SU-DHL-6 (cell line): ENCODE results near the gene SLFNL1.

Experiments used
- H2AFZ ChIP-seq: fragments of 200-600 bp; sonication (generic); 2 replicates; pipeline ENCODE4 v1.6.1; 2014; ENCODE audit warnings: low read depth, mild to moderate bottlenecking, moderate library complexity, mixed read lengths, antibody characterized with exemption, low read length; ENCODE audit not compliant: severe bottlenecking
- H3F3A ChIP-seq: fragments of 200-600 bp; shearing (Covaris generic); 2 replicates; pipeline ENCODE4 v1.6.0; 2016; ENCODE audit warnings: antibody characterized with exemption, mild to moderate bottlenecking; ENCODE audit not compliant: insufficient read depth
- H3K27ac ChIP-seq: fragments of 200-600 bp; sonication (generic); 2 replicates; pipeline ENCODE4 v1.5.1; 2016; ENCODE audit warnings: low read depth, mild to moderate bottlenecking, low read length, moderate library complexity, mixed read lengths
- H3K27me3 ChIP-seq: fragments of 200-600 bp; sonication (generic), shearing (Covaris generic); 2 replicates; pipeline ENCODE4 v1.6.0; 2014; ENCODE audit warnings: mild to moderate bottlenecking, low read length
- H3K36me3 ChIP-seq: fragments of 200-600 bp; sonication (generic); 2 replicates; pipeline ENCODE4 v1.6.1; 2014; ENCODE audit warnings: mild to moderate bottlenecking, low read length, mixed read lengths
- H3K4me2 ChIP-seq: fragments of 300-600, 200-600 bp; shearing (Covaris generic), sonication (generic); 2 replicates; pipeline ENCODE4 v1.6.0; 2014; ENCODE audit warnings: low read length, low read depth, mild to moderate bottlenecking; ENCODE audit not compliant: poor library complexity, severe bottlenecking
- H3K4me3 ChIP-seq: fragments of 200-600 bp; sonication (generic); 2 replicates; pipeline ENCODE4 v1.5.1; 2014; ENCODE audit warnings: antibody characterized with exemption, low read length, mild to moderate bottlenecking, mixed read lengths; ENCODE audit not compliant: insufficient read depth, poor library complexity, severe bottlenecking
- H3K79me2 ChIP-seq: fragments of 200-600 bp; sonication (generic); 2 replicates; pipeline ENCODE4 v1.6.1; 2014; ENCODE audit warnings: mild to moderate bottlenecking, low read length, moderate library complexity; ENCODE audit not compliant: insufficient read depth
- H3K9ac ChIP-seq: fragments of 200-600 bp; sonication (generic); 2 replicates; pipeline ENCODE4 v1.7.0; 2014; ENCODE audit warnings: mild to moderate bottlenecking, low read length
- H3K9me2 ChIP-seq: fragments of 200-600 bp; sonication (generic); replicated peaks from 2 replicates; pipeline ENCODE4 v1.6.1; 2014; ENCODE audit warnings: low read length; ENCODE audit not compliant: insufficient read depth
- H3K9me3 ChIP-seq: fragments of 200-600 bp; sonication (generic); 2 replicates; pipeline ENCODE4 v1.6.1; 2014; ENCODE audit warnings: low read length, mixed read lengths; ENCODE audit not compliant: insufficient read depth
- H4K20me1 ChIP-seq: fragments of 200-600 bp; sonication (generic); 2 replicates; pipeline ENCODE4 v1.6.1; 2014; ENCODE audit warnings: low read depth, mild to moderate bottlenecking, antibody characterized with exemption, low read length, moderate library complexity, mixed read lengths
- EZH2phosphoT487 ChIP-seq: fragments of 200-600 bp; sonication (generic), shearing (Covaris generic); conservative IDR thresholded peaks from 2 replicates; pipeline ENCODE4 v1.6.1; 2018; ENCODE audit warnings: mild to moderate bottlenecking, antibody characterized with exemption, low read length, moderate library complexity, mixed read lengths
- TF ChIP-seq, protein P1 (sequence below): fragments of 200-600 bp; sonication (generic); IDR thresholded peaks from one replicate; pipeline ENCODE4 v1.5.1; 2017; ENCODE audit warnings: antibody characterized with exemption, mild to moderate bottlenecking, low read length, moderate library complexity; ENCODE audit not compliant: insufficient read depth, poor library complexity, severe bottlenecking

SLFNL1 gene

DNA sequence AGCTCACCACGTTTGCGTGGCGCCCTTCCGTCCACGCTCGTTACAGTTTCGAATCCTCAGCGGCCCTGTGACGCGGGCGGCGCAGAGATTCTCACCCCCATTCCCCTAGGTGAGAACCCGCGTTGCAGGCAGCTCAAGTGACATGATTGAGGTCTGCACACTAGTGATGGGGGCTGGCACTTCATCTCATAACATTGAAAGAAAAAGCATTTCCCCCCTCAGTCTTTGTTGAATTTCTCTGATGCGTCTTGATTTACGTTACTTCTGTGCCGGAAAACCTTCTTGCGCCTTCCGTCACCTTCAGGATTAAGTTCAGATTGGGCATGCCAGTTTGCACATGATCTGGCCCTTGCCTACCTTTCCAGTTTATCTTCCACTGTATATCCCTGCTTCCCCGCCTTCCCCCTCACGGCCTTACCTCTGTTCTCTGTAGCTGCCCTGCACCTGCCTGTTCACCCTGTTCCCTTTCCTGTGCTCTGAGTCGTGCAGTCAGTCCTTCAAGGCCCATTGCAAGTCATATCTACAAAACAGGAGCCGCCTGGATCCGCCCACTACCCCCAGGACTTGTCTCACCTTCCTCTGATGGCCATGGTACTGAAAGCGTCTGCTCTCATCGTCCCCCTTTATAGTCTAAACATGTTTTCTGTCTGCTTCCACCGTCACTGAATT is 40.9 kb downstream of the SLFNL1 start:
- no peaks in the 10 kb centered on the region for H3K9me2 ChIP-seq
- H3K27me3 ChIP-seq: no peaks in the 10 kb centered on the region
- TF ChIP-seq, protein P1, sequence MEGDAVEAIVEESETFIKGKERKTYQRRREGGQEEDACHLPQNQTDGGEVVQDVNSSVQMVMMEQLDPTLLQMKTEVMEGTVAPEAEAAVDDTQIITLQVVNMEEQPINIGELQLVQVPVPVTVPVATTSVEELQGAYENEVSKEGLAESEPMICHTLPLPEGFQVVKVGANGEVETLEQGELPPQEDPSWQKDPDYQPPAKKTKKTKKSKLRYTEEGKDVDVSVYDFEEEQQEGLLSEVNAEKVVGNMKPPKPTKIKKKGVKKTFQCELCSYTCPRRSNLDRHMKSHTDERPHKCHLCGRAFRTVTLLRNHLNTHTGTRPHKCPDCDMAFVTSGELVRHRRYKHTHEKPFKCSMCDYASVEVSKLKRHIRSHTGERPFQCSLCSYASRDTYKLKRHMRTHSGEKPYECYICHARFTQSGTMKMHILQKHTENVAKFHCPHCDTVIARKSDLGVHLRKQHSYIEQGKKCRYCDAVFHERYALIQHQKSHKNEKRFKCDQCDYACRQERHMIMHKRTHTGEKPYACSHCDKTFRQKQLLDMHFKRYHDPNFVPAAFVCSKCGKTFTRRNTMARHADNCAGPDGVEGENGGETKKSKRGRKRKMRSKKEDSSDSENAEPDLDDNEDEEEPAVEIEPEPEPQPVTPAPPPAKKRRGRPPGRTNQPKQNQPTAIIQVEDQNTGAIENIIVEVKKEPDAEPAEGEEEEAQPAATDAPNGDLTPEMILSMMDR: no peak
- TF ChIP-seq EZH2phosphoT487: no peak
- peaks cover 56% of the 10 kb centered on the region for H3K79me2 ChIP-seq
- no peaks in the 10 kb centered on the region for H3F3A ChIP-seq
- H2AFZ ChIP-seq: no peak overlapping the region
- H3K27ac ChIP-seq: peak overlapping the region; percentile 95
- H3K9ac ChIP-seq: peak overlapping the region; percentile 99
- H4K20me1 ChIP-seq: peaks cover 18% of the 10 kb centered on the region; the same call in 1 of the 2 replicates
- H3K36me3 ChIP-seq: peaks cover 15% of the 10 kb centered on the region
- H3K4me2 ChIP-seq: peak overlapping the region; percentile 68
- H3K9me3 ChIP-seq: no peaks in the 10 kb centered on the region
- H3K4me3 ChIP-seq: peak overlapping the region; percentile 93

DNA sequence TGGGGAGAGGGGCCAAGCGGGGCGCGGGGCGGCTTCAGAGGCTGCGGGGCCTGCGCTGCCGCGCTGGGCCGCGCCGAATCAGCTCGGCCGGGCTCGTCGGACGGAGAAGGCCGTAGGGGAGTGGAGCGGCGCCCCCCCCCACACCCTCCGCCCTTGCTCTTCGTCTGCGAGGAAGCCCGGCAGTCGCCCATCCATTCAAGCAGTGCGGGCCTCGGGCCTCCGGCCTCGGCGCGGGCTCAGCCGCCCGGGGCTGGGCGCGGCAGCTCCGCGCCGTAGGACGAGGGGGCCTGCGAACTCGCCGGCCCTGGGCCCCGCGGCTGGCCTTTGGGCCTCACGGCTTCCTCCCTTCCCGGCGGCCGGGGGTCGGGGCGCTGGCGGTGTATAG is 41.5 kb downstream of the SLFNL1 start:
- no peak for TF ChIP-seq EZH2phosphoT487
- TF ChIP-seq, protein P1: no peak
- H3K4me3 ChIP-seq: peak overlapping the region; percentile 93
- H3K9me2 ChIP-seq: no peaks in the 10 kb centered on the region
- H3K79me2 ChIP-seq: peaks cover 51% of the 10 kb centered on the region
- no peak overlapping the region for H2AFZ ChIP-seq
- H3K36me3 ChIP-seq: peaks cover 14% of the 10 kb centered on the region
- H3K9me3 ChIP-seq: no peaks in the 10 kb centered on the region
- no peaks in the 10 kb centered on the region for H3K27me3 ChIP-seq
- peaks cover 18% of the 10 kb centered on the region; the same call in 1 of the 2 replicates for H4K20me1 ChIP-seq
- H3F3A ChIP-seq: no peaks in the 10 kb centered on the region
- peak overlapping the region; percentile 68 for H3K4me2 ChIP-seq
- H3K9ac ChIP-seq: peak overlapping the region; percentile 99
- peak overlapping the region; percentile 95 for H3K27ac ChIP-seq

DNA sequence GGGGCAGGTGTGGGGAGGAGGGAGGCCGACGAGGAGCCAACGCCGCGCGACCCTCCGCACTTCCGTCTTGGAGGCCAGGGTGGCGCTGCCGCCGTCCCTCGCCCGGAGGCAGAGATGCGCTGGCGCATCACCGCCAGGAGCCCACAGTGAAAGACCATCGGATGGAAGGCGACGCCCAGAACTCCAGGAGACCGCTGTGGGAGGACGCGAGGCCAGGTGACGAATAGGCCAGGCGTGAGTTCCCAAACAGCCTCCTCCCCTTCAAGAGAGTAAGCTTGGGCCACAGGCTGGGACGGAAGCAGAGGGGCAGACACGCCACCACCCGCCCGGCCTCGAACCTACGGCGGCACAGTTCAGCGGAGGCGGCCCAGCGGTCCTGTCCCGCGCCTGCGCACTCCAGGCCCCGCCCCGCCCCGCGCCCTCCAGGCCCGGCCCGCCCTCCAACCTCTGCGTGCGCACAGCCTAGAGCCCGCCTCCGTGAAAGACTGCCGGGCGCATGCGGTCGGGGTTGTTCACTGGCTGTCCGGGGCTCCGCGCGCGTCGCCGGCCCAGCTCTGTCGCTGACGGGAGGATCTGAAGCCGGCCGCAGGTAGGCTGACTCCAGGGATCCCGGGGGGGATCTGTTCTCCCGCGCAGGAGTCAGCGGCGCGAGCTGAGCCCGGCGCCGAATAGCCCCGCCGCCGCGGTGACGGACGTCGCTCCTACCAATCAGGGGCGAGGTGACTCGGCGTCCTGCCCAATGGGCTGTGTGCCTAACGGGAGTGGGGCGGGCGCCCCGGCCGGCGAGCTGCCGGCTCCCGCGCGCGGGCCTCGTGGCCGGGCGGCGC is 42.1 kb downstream of the SLFNL1 start, which contains the start of gene CTPS1:
TSS of gene CTPS1 (plus strand) at position 456 of the 827 bp plus-strand sequence. CDS start 3,595 bp downstream, outside the sequence.
- peak within 1 kb of the TSS; percentile 73 for H3K4me2 ChIP-seq
- H3K9me3 ChIP-seq: no peaks in the 10 kb centered on the region
- H3K27ac ChIP-seq: peak within 1 kb of the TSS; percentile 95
- no peaks in the 10 kb centered on the region for H3K9me2 ChIP-seq
- peaks cover 45% of the 10 kb centered on the region for H3K79me2 ChIP-seq
- no peaks in the 10 kb centered on the region for H3K27me3 ChIP-seq
- no peaks in the 10 kb centered on the region for H3F3A ChIP-seq
- peaks cover 18% of the 10 kb centered on the region; the same call in 1 of the 2 replicates for H4K20me1 ChIP-seq
- H3K4me3 ChIP-seq: peak within 1 kb of the TSS; percentile 93
- H3K9ac ChIP-seq: peak within 1 kb of the TSS; percentile 99
- no peak for TF ChIP-seq EZH2phosphoT487
- TF ChIP-seq, protein P1: peak; percentile 23
- peak within 1 kb of the TSS; percentile 82 for H2AFZ ChIP-seq
- peaks cover 8% of the 10 kb centered on the region for H3K36me3 ChIP-seq
